GM21367 (cell line): ENCODE data around the gene SLX4.

Experiments
- ATAC-seq: cut with Tn5 transposase; IDR thresholded peaks from one replicate; pipeline ENCODE4 v1.9.1; 2021; ENCODE audit not compliant: unreplicated experiment

Gene SLX4

GRCh38 chr16:3583303-3584038, 27.9 kb downstream of the SLX4 start:
- ATAC-seq, result no peak

DNA sequence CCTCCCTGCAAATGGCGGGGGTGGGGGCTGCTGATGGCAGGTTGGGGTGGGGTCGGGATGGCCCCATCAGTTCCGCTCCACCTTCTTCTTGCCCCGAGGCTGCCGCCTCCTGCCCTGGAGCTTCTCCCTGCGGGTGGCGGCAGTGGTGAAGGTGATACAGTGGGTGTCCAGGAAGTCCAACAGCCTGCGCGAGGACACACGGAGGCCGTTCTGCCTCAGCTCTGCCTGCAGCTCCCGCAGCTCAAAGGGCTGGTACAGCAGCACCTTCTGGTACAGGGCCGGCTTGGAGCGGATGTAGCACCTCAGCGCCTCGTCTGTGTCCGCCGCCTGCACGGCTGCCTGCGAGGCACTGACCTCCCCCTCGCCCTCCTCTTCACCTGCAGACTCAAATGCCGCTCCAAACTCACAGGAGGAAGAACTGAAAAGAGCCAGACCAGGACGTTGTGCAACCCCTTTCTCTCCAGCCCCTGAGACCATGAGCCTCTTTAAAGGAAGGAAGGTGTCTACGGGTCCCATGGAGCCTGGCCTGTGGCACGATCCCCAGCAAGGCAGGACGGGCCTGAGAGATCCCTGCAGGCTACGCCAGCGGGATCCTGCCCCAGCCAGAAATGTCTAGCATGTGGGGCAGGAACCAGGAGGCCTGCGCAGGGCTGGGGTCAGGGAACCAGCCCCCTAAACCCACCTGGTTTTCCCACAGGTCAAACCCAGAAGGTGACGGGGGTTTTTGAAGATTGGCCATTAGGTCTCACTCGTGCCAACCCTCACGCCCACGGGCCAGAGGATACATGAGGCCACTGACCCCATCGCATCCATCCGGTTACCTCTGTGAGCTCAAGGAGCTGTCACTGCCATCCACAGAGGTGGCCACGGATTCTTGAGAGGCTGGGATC, 28.9 kb downstream of the SLX4 start:
- no peak for ATAC-seq

DNA sequence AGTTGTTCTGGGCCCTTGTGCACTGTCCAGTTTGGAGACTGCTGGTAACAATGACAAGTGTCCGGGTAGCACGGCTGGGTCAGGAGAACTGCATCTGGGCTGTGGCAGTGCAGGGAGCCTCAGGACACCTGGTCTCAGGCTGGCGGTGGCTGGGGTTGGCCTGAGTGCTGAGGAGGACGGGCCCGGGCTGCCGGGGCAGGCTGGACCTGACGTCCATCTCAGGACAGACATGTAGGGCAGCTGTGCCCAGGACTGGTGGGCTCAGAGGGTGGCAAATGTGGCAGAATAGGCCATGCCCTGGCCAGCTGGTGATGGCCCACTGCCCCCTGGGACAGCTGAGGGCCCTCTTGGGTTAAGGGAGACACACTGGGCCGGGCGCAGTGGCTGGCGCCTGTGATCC, 30.0 kb downstream of the SLX4 start:
- ATAC-seq, result no peak

DNA sequence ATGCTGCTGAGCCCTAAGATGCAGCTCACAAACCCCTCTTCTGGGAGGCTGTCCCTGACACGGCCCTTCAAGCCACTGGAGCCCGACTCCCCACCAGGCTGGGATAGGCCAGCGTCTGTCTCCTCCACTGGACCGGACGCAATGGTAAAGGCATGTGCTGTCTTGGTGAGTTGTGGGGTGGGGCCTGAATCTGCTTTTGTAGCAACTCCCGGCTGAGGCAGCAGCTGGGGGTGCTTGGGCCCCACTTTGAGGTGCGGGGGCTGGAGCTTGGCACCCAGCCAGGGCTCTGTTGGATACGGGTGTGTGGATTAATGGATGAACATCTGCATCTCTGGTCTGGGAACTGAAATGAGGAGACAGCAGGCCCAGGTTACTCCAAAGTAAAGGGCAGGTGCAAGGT, 30.7 kb downstream of the SLX4 start:
- no peak for ATAC-seq

GRCh38 chr16:3580251-3580651, 31.2 kb downstream of the SLX4 start:
- ATAC-seq, result no peak

- no peak for ATAC-seq
Measured at GRCh38 chr16:3579776-3580175, 31.6 kb downstream of the SLX4 start.

- no peak for ATAC-seq
Measured at GRCh38 chr16:3578610-3579551, 32.5 kb downstream of the SLX4 start.

DNA sequence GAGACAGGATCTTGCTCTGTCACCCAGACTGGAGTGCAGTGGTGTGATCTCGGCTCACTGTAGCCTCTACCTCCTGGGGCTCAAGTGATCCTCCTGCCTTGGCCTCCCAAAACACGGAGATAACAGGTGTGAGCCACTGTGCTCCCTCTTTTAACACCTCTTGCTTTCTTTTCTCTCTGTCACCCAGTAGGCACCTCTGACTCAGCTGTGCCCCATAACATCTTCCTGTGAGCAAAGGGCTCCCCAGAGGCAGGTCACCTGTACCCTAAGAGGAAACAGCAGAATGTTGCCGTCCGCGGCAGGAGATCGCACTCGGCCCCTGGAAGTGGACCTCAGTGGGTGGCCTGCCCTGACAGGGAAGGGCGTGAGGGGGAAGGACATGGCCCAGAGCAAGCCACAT, 33.3 kb downstream of the SLX4 start:
- no peak for ATAC-seq

- no peak for ATAC-seq
Measured at GRCh38 chr16:3577302-3577752, 34.1 kb downstream of the SLX4 start, which contains the start of gene NLRC3. Gene NLRC3 (minus strand): TSS chr16:3577403. CDS start chr16:3565036, 12,367 bp downstream.

GRCh38 chr16:3576211-3576610, 35.2 kb downstream of the SLX4 start:
- ATAC-seq, result no peak

GRCh38 chr16:3575491-3575890, 35.9 kb downstream of the SLX4 start:
- ATAC-seq, result no peak

DNA sequence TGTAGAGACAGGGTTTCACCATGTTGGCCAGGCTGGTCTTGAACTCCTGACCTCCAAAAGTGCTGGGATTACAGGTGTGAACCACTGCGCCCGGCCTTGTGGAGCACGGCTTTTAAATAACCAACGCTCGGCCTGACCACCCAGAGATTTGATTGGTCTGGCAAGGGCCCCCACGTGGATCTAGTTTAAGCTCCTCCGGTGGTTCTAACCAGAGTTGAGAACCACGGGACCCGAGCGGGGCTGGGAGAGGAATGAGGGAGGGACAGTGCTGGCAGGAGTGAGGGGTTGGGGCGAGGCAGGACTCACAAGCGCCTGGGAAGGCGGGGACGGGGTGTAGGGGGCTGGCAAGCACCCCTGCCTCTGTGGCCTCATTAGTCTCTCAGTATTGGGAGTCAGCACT, 37.2 kb downstream of the SLX4 start:
- ATAC-seq, result no peak

DNA sequence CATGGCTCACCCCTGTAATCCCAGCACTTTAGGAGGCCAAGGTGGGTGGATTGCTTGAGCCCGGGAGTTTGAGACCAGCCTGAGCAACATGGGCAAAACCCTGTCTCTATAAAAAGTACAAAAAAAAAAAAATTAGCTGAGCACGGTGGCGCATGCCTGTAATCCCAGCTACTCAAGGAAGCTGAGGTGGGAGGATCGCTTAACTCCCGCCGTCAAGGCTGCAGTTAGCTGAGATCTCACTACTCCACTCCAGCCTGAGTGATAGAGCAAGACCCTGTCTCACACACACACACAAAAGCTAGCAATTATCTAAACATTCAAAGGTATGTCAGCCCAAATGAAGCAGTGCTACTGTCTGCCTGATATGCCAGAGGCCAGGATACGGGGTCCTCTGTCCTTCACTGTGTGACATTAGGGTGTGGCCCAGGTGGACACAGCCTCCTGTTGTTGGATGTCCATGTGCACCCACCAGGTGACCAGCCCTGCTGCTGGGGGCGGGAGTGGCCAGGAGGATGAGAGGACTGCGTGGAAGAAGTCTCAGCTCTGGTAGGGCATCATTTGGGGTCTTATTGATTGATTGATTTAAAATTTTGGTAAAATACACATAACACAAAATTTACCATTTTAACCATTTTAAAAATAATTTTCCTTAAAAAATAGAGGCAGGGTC, 38.1 kb downstream of the SLX4 start:
- no peak for ATAC-seq

GRCh38 chr16:3570420-3571062, 40.9 kb downstream of the SLX4 start:
- no peak for ATAC-seq

DNA sequence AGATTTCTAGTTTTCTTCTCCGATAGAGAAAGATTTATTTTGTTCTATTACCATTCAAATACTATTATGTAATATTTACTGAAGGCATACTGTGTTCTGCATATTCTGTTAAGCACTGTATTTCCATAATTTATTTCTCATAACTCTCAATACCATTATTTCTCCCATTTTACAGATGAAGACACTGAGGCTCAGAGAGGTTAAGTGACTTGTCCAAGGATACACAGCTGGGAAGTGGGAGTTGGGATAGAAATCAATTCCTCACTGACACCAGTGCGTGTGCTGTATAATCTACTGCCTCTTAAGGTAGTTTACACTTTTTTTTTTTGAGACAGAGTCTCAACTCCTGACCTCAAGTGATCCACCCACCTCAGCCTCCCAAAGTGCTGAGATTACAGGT, 41.6 kb downstream of the SLX4 start:
- ATAC-seq, result no peak

- ATAC-seq, result no peak
Measured at GRCh38 chr16:3566990-3567389, 44.4 kb downstream of the SLX4 start.

GRCh38 chr16:3564889-3565141, 46.6 kb downstream of the SLX4 start:
- no peak for ATAC-seq

GRCh38 chr16:3564130-3564888, 47.1 kb downstream of the SLX4 start:
- no peak for ATAC-seq

DNA sequence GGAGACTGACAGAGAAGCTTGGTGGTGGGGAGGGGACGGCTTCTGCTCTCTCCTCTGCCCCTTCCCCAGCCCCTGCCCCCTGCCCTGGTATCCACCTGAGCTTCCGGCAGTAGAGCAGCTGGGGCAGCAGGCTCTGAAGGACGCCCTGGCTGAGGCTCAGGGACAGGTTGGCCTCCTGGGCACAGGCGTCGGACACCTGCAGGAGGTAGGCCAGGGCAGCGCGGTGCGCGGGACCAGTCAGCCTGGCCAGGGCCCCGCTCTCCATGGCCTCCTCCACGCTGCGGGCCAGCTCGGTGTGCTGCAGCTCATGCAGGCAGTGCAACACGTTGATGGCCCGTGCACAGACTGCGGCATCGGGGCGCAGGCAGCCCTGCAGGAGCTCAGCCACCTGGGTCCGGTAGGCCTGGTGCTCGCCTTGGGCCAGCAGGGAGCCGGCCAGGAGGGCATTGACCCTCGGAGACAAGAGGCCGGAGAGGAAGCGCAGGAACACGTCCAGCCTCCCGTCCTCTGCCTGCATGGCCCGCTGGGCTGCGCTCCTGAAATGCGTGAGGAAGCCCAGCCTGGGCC, 48.4 kb downstream of the SLX4 start:
- no peak for ATAC-seq
